Activated T-cell treated with anti-CD3 and anti-CD28 coated beads for 1 hour (primary cell): ENCODE results near the gene CERS1.
A peak's percentile ranks its signal among the peaks of the same experiment; 100 is the strongest.

Experiments used
- DNase-seq: peaks from one replicate; pipeline ENCODE4 v3.0.0-alpha.2; 2020; ENCODE audit warnings: low read depth

Gene CERS1

GRCh38 chr19:18839465-18840287 lies 56.3 kb downstream of the CERS1 start:
- DNase-seq = no peak

DNA sequence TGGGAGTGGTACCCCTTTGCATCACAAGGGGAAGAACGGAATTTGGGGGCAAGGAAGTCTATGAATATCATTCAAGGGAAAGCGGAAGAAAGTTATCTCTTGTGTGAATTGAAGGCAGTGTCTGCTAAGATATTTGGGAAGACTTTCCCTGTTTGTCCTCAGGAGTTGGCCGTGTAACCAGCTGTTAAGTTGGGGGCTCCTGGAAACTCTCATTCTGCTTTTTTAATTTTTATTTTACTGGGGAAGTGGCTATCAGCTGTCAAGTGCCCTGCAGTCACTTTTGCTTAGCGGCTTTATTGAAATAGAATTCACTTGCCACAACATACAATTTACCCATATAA lies 61.3 kb downstream of the CERS1 start:
- DNase-seq = no peak

- DNase-seq = no peak
These were observed 61.9 kb downstream of the CERS1 start for GRCh38 chr19:18833849-18834643.

- no peak for DNase-seq
These were observed 62.8 kb downstream of the CERS1 start for GRCh38 chr19:18833141-18833476.

GRCh38 chr19:18832306-18833140 lies 63.4 kb downstream of the CERS1 start:
- DNase-seq = no peak

DNA sequence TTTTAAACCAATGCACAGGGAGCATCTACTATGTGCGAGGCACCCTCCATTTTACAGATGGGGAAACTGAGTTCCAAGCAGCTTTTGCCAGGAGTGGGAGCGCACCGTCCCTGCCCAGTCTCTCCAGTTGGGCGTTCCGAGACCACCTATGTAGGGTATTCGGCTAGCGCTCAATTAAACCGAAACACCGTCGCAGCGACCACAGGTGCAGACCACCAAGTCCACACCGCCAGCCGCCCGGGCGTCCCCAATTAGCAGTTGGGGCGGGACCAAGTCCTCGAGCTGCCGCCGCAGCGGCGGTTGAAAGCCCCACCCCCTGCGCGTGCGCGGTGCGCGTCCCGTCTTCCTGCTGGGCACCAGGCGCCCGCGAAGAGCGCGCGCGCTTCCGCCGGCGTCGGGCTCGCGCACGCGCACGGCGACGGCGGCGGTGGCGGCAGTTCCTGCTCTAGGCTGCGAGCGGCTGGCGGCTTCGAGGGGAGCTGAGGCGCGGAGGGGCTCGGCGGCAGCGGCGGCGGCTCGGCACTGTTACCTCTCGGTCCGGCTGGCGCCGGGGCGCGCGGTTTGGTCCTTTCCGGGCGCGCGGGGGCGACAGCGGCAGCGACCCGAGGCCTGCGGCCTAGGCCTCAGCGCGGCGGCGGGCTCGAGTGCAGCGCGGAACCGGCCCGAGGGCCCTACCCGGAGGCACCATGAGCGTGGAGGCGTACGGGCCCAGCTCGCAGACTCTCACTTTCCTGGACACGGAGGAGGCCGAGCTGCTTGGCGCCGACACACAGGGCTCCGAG lies 64.2 kb downstream of the CERS1 start, which contains the start of gene UPF1:
Gene UPF1 (plus strand): TSS at position 436 of the 782 bp plus-strand sequence. CDS start 251 bp downstream, at position 687.
- peak; percentile 96 for DNase-seq

- no peak for DNase-seq
These were observed 65.5 kb downstream of the CERS1 start for GRCh38 chr19:18830488-18830887.

GRCh38 chr19:18828786-18829185 lies 67.2 kb downstream of the CERS1 start:
- DNase-seq = no peak
